Measurements from ENCODE around the gene FZD4. TPM values are rescaled to one million over a fixed set of nuclear protein-coding genes. Genes with fewer than 3 reads are reported as not detected.

FZD4 gene
- total RNA-seq, 1 experiment from 2014 or later: 4.5 TPM

GRCh38 chr11:86996953-86997570 lies 41.9 kb upstream of the FZD4 start:
- H4K8ac ChIP-seq (replicated peaks; ENCODE audit: insufficient read length, low read depth, low read length): no peak overlapping the region
- no peak for TF ChIP-seq CTCF (conservative IDR thresholded peaks at IDR 0.05)
- H3K4me2 ChIP-seq (ENCODE audit: insufficient read depth, insufficient read length, low read length): no peak overlapping the region
- H3K56ac ChIP-seq (ENCODE audit: insufficient read length, low read depth, low read length): no peak overlapping the region
- H3K79me2 ChIP-seq (ENCODE audit: insufficient read depth, low read length): no peaks in the 10 kb centered on the region
- no peaks in the 10 kb centered on the region for H3K27me3 ChIP-seq (ENCODE audit: insufficient read depth, low read length)
- no peak overlapping the region for H2AK5ac ChIP-seq (ENCODE audit: insufficient read length, low read length)
- H3K4ac ChIP-seq (ENCODE audit: low read depth, low read length): no peak overlapping the region
- H3K79me1 ChIP-seq (ENCODE audit: insufficient read depth, low read depth, low read length, poor library complexity, severe bottlenecking): no peaks in the 10 kb centered on the region
- H3K4me1 ChIP-seq (ENCODE audit: insufficient read depth, low read length): no peaks in the 10 kb centered on the region
- no peak overlapping the region for H2BK5ac ChIP-seq (ENCODE audit: insufficient read length, low read length)
- no peak overlapping the region for H3K9ac ChIP-seq (ENCODE audit: extremely low read depth, insufficient read length, low read length)
- no peak overlapping the region for H2BK12ac ChIP-seq (ENCODE audit: insufficient read length, low read depth, low read length)
- no peak overlapping the region for H2BK120ac ChIP-seq (ENCODE audit: low read depth, low read length, poor library complexity, severe bottlenecking)
- Mint-ChIP-seq H3K27me3 (ENCODE audit: low read depth) (no peaks in the 10 kb centered on the region), H3K36me3 (ENCODE audit: insufficient read depth in 1 of 3, low read depth in 3 of 3) (no peaks in the 10 kb centered on the region), H3K4me1 (peaks cover 21 to 23% of the 10 kb centered on the region in 2 experiments), H3K9me3 (no peaks in the 10 kb centered on the region), H3K4me3 (no peak overlapping the region), H3K27ac (no peak overlapping the region)
- H2AFZ ChIP-seq (ENCODE audit: low read length): no peak overlapping the region
- H3K23ac ChIP-seq (ENCODE audit: insufficient read length, low read depth, low read length): no peak overlapping the region
- WGBS (ENCODE audit: extremely low coverage, insufficient read length, low lambda C conversion rate): no CpG with 5 or more reads among the region's 1 CpG
- H4K5ac ChIP-seq (ENCODE audit: insufficient read length, low read depth, low read length): no peak overlapping the region
- no peak overlapping the region for H3T11ph ChIP-seq (ENCODE audit: low read length)
- no peak overlapping the region for H2BK20ac ChIP-seq (ENCODE audit: low read depth, low read length, poor library complexity, severe bottlenecking)
- no peak overlapping the region for H4K91ac ChIP-seq (ENCODE audit: insufficient read length, low read depth, low read length)
- no peak overlapping the region for H3K18ac ChIP-seq (ENCODE audit: insufficient read length, low read depth, low read length)
- no peaks in the 10 kb centered on the region for H3K23me2 ChIP-seq (ENCODE audit: insufficient read length, low read depth, low read length, poor library complexity, severe bottlenecking)
- H3K9me3 ChIP-seq (ENCODE audit: control insufficient read depth, low read depth, low read length): no peaks in the 10 kb centered on the region
- DNase-seq: no peak
- no peak overlapping the region for H3K14ac ChIP-seq (ENCODE audit: insufficient read depth, low read length)
- no peaks in the 10 kb centered on the region for H4K20me1 ChIP-seq (ENCODE audit: control insufficient read depth, insufficient read depth, insufficient read length)
- H3K27ac ChIP-seq (ENCODE audit: insufficient read length, low read depth, low read length): no peak overlapping the region
- H2BK15ac ChIP-seq (ENCODE audit: low read depth, low read length): no peak overlapping the region
